ENCODE data around the gene KLHL29.

- TF ChIP-seq CTCF (IDR thresholded peaks at IDR 0.05) (no peak), RAD21 (IDR thresholded peaks at IDR 0.05; ENCODE audit: low read length) (no peak), USF1 (IDR thresholded peaks at IDR 0.05; ENCODE audit: borderline replicate concordance, low read depth) (no peak), EP300 (IDR thresholded peaks at IDR 0.05; ENCODE audit: borderline replicate concordance in 1 of 2, low read depth in 1 of 2, low read length in 1 of 2) (no peak), TCF12 (IDR thresholded peaks at IDR 0.05) (no peak), JUND (IDR thresholded peaks at IDR 0.05) (no peak), SIN3A (IDR thresholded peaks at IDR 0.05; ENCODE audit: borderline replicate concordance, low read depth, low read length) (no peak), GABPA (IDR thresholded peaks at IDR 0.05; ENCODE audit: low read depth) (no peak), POLR2AphosphoS5 (IDR thresholded peaks at IDR 0.05; ENCODE audit: low read depth, low read length) (no peak)
Measured at GRCh38 chr2:23425338-23425871, 40.4 kb downstream of the KLHL29 start.

Data from SK-N-SH (cell line).